Mesenchymal stem cell (in vitro differentiated cells and primary cell): ENCODE results near the gene UTS2R. TPM values are rescaled to one million over a fixed set of nuclear protein-coding genes. Genes with fewer than 3 reads are reported as not detected.
A peak's percentile ranks its signal among the peaks of the same experiment; 100 is the strongest.

Source experiments
- DNase-seq: peaks from one replicate; pipeline ENCODE4 v3.0.0-alpha.2; 2013
- H2AFZ ChIP-seq: one replicate; pipeline ENCODE4 v1.6.1; 2013; ENCODE audit warnings: low read depth, mild to moderate bottlenecking, control low read depth, inconsistent platforms, low read length, moderate library complexity
- H2AK5ac ChIP-seq: 2 replicates; pipeline ENCODE4 v1.6.1; 2013; ENCODE audit warnings: low read length, moderate library complexity, mild to moderate bottlenecking, inconsistent platforms; ENCODE audit not compliant: severe bottlenecking
- H2BK120ac ChIP-seq: one replicate; pipeline ENCODE4 v1.6.1; 2013; ENCODE audit warnings: low read depth, mild to moderate bottlenecking, inconsistent platforms, low read length, moderate library complexity
- H2BK12ac ChIP-seq, 2 experiments: one replicate each; pipeline ENCODE4 v1.6.1; 2013; ENCODE audit warnings: inconsistent platforms in 2 of 2, low read length in 2 of 2, mild to moderate bottlenecking in 2 of 2, moderate library complexity in 2 of 2, control low read depth in 1 of 2
- H2BK15ac ChIP-seq: one replicate; pipeline ENCODE4 v1.6.1; 2013; ENCODE audit warnings: mild to moderate bottlenecking, low read depth, inconsistent platforms; ENCODE audit not compliant: poor library complexity, severe bottlenecking
- H2BK5ac ChIP-seq: 2 replicates; pipeline ENCODE4 v1.6.1; 2013; ENCODE audit warnings: low read depth, mild to moderate bottlenecking, low read length, control low read depth, inconsistent platforms; ENCODE audit not compliant: poor library complexity, severe bottlenecking
- H3K14ac ChIP-seq, 2 experiments: one replicate each; pipeline ENCODE4 v1.6.1; 2013; ENCODE audit warnings: inconsistent platforms in 2 of 2, low read length in 2 of 2, control low read depth in 1 of 2, mild to moderate bottlenecking in 1 of 2, moderate library complexity in 1 of 2
- H3K18ac ChIP-seq, 2 experiments: one replicate each; pipeline ENCODE4 v1.6.1; 2013; ENCODE audit warnings: inconsistent platforms in 2 of 2, low read length in 2 of 2, control low read depth in 1 of 2, low read depth in 1 of 2, mild to moderate bottlenecking in 1 of 2
- H3K23ac ChIP-seq, 2 experiments: one replicate each; pipeline ENCODE4 v1.6.1; 2013; ENCODE audit warnings: inconsistent platforms in 2 of 2, low read length in 2 of 2, mild to moderate bottlenecking in 2 of 2, moderate library complexity in 2 of 2, control low read depth in 1 of 2
- H3K27ac ChIP-seq: 2 replicates; pipeline ENCODE4 v1.5.1; 2013; ENCODE audit warnings: mild to moderate bottlenecking, moderate library complexity, low read length, control low read depth, inconsistent platforms; ENCODE audit not compliant: poor library complexity, severe bottlenecking
- H3K27me3 ChIP-seq, 2 experiments: 2 replicates each; pipeline versions ENCODE4 v1.6.1 to v1.7.0; 2013; ENCODE audit warnings: low read length in 2 of 2, mild to moderate bottlenecking in 2 of 2, moderate library complexity in 2 of 2, control low read depth in 1 of 2, inconsistent platforms in 1 of 2; ENCODE audit not compliant: control insufficient read depth in 1 of 2, insufficient read depth in 1 of 2
- H3K36me3 ChIP-seq, 2 experiments: 2 replicates each; pipeline versions ENCODE4 v1.6.1 to v1.7.0; 2013; ENCODE audit warnings: low read length in 2 of 2, control low read depth in 1 of 2, inconsistent platforms in 1 of 2, low read depth in 1 of 2, mild to moderate bottlenecking in 1 of 2; ENCODE audit not compliant: insufficient read depth in 2 of 2, control insufficient read depth in 1 of 2
- H3K4ac ChIP-seq, 2 experiments: one replicate each; pipeline ENCODE4 v1.6.1; 2013; ENCODE audit warnings: inconsistent platforms in 2 of 2, low read length in 2 of 2, mild to moderate bottlenecking in 2 of 2, moderate library complexity in 2 of 2, control low read depth in 1 of 2, low read depth in 1 of 2
- H3K4me1 ChIP-seq: 2 replicates; pipeline ENCODE4 v1.6.1; 2013; ENCODE audit warnings: low read depth, low read length, control low read depth; ENCODE audit not compliant: control insufficient read depth, insufficient read depth
- H3K4me2 ChIP-seq: 2 replicates; pipeline ENCODE4 v1.6.1; 2013; ENCODE audit warnings: low read length, mild to moderate bottlenecking, inconsistent platforms; ENCODE audit not compliant: poor library complexity, severe bottlenecking
- H3K4me3 ChIP-seq, 2 experiments: 2 replicates each; pipeline versions ENCODE4 v1.5.1 to v1.7.0; 2013; ENCODE audit warnings: low read length in 2 of 2, mild to moderate bottlenecking in 2 of 2, control low read depth in 1 of 2, low read depth in 1 of 2; ENCODE audit not compliant: insufficient read depth in 1 of 2
- H3K79me1 ChIP-seq: replicated peaks from 2 replicates; pipeline ENCODE4 v1.6.1; 2013; ENCODE audit warnings: mild to moderate bottlenecking, control low read depth, low read length, inconsistent platforms; ENCODE audit not compliant: poor library complexity, severe bottlenecking
- H3K9ac ChIP-seq: 2 replicates; pipeline ENCODE4 v1.7.0; 2013; ENCODE audit warnings: mild to moderate bottlenecking, low read length, moderate library complexity
- H3K9me3 ChIP-seq: 2 replicates; pipeline ENCODE4 v1.7.0; 2013; ENCODE audit warnings: mild to moderate bottlenecking, low read length; ENCODE audit not compliant: control insufficient read depth
- H4K8ac ChIP-seq: one replicate; pipeline ENCODE4 v1.6.1; 2013; ENCODE audit warnings: inconsistent platforms, mild to moderate bottlenecking, low read length, moderate library complexity
- H4K91ac ChIP-seq: one replicate; pipeline ENCODE4 v1.6.1; 2013; ENCODE audit warnings: mild to moderate bottlenecking, low read length, inconsistent platforms
- WGBS: methylation state at CpG from one replicate; pipeline ENCODE4 v1.1.7; 2013; ENCODE audit warnings: mixed read lengths; 5-methylcytosine and 5-hydroxymethylcytosine counted together
- polyA plus RNA-seq, 2 experiments: library from polyadenylated mRNA; stranded (reverse); fragments of 200-250 nt; gene quantifications; one replicate each; pipeline ENCODE4 v1.2.3, GENCODE V29; 2013

Gene UTS2R
- polyA plus RNA-seq (2013, experiment 1 of 2): not detected
- polyA plus RNA-seq (2013, experiment 2 of 2): not detected

GRCh38 chr17:82371333-82372248 is at the start of gene UTS2R:
TSS of gene UTS2R (plus strand) at chr17:82371765. CDS start at chr17:82374325, 2,560 bp downstream.
- Histone ChIP-seq H2AK5ac (no peak within 1 kb of the TSS), H3K36me3 (no peaks in the 10 kb centered on the region), H3K27ac (no peak within 1 kb of the TSS), H3K23ac (peak within 1 kb of the TSS in 1 of 2 experiments; percentile 9), H4K91ac (no peak within 1 kb of the TSS), H3K9me3 (no peaks in the 10 kb centered on the region), H3K4me2 (no peak within 1 kb of the TSS), H3K9ac (peak within 1 kb of the TSS; percentile 60), H3K4me1 (peaks cover 16% of the 10 kb centered on the region), H2BK15ac (no peak within 1 kb of the TSS), H3K14ac (no peak within 1 kb of the TSS), H3K27me3 (peaks cover 52 to 72% of the 10 kb centered on the region in 2 experiments), H2BK5ac (no peak within 1 kb of the TSS), H2BK120ac (no peak within 1 kb of the TSS), H3K18ac (peak within 1 kb of the TSS in 1 of 2 experiments; percentile 2), H3K4ac (no peak within 1 kb of the TSS), H4K8ac (no peak within 1 kb of the TSS), H2BK12ac (no peak within 1 kb of the TSS), H3K4me3 (peak within 1 kb of the TSS in 1 of 2 experiments; percentile 79), H2AFZ (no peak within 1 kb of the TSS), H3K79me1 (no peaks in the 10 kb centered on the region)
- 9% methylated on average over 91 of the region's 109 CpGs for WGBS
- no peak for DNase-seq

DNA sequence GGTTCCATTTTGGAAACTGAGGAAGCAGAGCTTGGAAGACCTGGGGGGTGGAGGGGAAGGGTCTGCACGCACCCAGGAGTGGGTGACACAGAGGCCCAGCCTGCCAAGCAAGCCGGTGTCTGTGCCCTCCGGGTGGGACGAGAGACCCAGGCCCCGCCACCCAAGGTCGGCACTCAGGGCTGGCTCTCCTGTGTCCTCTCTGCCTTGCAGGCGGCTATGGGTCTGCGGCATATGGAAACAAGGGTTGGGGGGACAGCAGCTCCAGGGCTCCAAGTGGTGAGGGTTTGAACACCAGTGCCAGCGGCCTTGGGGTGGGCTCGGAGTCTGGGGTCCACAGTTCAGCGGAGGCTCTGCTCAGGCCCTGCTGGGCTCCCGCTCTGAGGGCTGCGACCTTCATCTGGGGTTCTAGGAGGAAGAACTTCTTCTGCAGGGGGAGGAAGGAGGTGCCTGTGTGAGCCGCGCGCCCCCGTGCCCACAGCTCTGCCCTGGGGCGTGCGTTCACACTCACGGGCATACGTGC is 49.6 kb upstream of the UTS2R start:
- Histone ChIP-seq H3K9me3 (no peaks in the 10 kb centered on the region), H4K91ac (no peak overlapping the region), H3K4ac (no peak overlapping the region), H2AFZ (no peak overlapping the region), H4K8ac (no peak overlapping the region), H3K9ac (no peak overlapping the region), H3K14ac (no peak overlapping the region), H3K36me3 (peaks cover 0 to 27% of the 10 kb centered on the region in 2 experiments), H2BK5ac (no peak overlapping the region), H3K4me2 (no peak overlapping the region), H3K4me3 (no peak overlapping the region), H3K18ac (no peak overlapping the region), H3K27me3 (peaks cover 1 to 5% of the 10 kb centered on the region in 2 experiments), H3K79me1 (no peaks in the 10 kb centered on the region), H2BK120ac (no peak overlapping the region), H3K27ac (no peak overlapping the region), H2BK15ac (no peak overlapping the region), H2AK5ac (no peak overlapping the region), H2BK12ac (no peak overlapping the region), H3K4me1 (peaks cover 6% of the 10 kb centered on the region), H3K23ac (no peak overlapping the region)
- WGBS: 86% methylated on average over 15 of the region's 21 CpGs
- no peak for DNase-seq

- no peak overlapping the region for H2AFZ ChIP-seq
- H2BK15ac ChIP-seq: no peak overlapping the region
- H2BK12ac ChIP-seq: no peak overlapping the region
- no peak overlapping the region for H3K27ac ChIP-seq
- H4K8ac ChIP-seq: no peak overlapping the region
- no peak overlapping the region for H2BK120ac ChIP-seq
- DNase-seq: no peak
- peaks cover 0 to 5% of the 10 kb centered on the region in 2 experiments for H3K27me3 ChIP-seq
- no peak overlapping the region for H3K4me3 ChIP-seq
- H3K23ac ChIP-seq: no peak overlapping the region
- H4K91ac ChIP-seq: no peak overlapping the region
- no peaks in the 10 kb centered on the region for H3K79me1 ChIP-seq
- no peak overlapping the region for H3K18ac ChIP-seq
- peaks cover 9% of the 10 kb centered on the region for H3K4me1 ChIP-seq
- no peak overlapping the region for H3K9ac ChIP-seq
- H3K9me3 ChIP-seq: no peaks in the 10 kb centered on the region
- no peak overlapping the region for H3K4ac ChIP-seq
- H3K14ac ChIP-seq: no peak overlapping the region
- no peak overlapping the region for H3K4me2 ChIP-seq
- H3K36me3 ChIP-seq: peaks cover 0 to 27% of the 10 kb centered on the region in 2 experiments
- H2BK5ac ChIP-seq: no peak overlapping the region
- 87% methylated on average over 27 of the region's 28 CpGs for WGBS
- H2AK5ac ChIP-seq: no peak overlapping the region
Observed at GRCh38 chr17:82322526-82323453, 48.8 kb upstream of the UTS2R start.
